ENCODE data around the gene LRRC3C. TPM values are rescaled to one million over a fixed set of nuclear protein-coding genes. Genes with fewer than 3 reads are reported as not detected.
"Not testable (repeated sequence)": the region's sequence is repeated elsewhere in the genome, so short reads cannot be mapped to it uniquely, and the experiment has no call there.

Gene LRRC3C, protein sequence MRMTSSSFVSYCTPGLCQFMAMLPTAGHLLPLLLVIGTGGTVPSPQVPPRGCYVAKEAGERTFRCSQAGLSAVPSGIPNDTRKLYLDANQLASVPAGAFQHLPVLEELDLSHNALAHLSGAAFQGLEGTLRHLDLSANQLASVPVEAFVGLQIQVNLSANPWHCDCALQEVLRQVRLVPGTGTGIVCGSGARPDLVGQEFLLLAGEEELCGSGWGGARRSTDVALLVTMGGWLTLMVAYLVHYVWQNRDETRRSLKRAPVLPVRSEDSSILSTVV
- polyA plus RNA-seq (2012; ENCODE audit: insufficient read depth, insufficient read length, low read depth): not detected

DNA sequence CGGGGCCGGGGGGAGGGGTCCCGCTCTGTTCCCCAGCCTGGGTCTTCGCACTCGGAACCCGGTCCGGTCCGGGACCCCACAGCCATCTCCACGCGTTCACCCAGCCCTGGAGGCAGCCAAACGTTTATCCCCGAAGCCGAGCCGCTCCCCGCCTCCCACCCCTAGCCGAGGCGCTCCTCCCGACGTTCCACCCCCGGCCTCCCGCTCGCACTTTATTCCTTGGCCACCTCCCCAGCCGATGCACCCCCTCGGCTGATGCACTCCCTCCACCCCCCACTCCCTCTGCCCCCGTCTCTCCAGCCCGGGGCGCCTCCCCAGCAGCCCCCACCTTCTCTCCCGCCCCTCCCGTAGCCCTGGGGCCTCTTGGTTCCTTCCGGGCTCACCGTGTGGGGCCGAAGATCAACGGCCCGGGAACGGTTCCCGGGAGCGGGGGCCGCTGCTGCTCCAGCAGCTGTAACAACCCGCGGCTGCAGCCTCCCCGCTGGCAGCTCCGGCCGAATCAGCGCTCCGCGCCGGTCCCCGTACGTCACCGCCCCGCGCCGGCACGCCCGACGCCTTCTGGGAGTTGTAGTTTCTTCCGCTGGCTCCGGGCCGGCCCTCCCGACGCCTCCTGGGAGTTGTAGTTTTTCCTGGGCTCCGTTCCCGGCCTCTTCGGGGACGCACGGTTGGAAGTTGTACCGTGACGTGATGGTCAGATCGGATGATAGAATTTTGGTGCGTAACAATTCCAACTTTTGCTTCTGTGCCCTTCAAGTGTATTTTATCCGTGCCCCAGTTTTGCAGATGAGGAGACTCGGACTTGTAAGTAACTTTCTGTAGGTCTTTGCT lies at the start of gene LRRC3C, which contains the start of gene ORMDL3:
LRRC3C (plus strand) TSS at position 632 of the 828 bp plus-strand sequence. CDS start 13,792 bp downstream, outside the sequence.
ORMDL3 (minus strand) TSS at position 501 of the 828 bp plus-strand sequence. CDS start 3,398 bp downstream, outside the sequence.
- H3K9me3 ChIP-seq: no peaks in the 10 kb centered on the region
- no peaks in the 10 kb centered on the region for H3K27me3 ChIP-seq
- TF ChIP-seq, protein P1, sequence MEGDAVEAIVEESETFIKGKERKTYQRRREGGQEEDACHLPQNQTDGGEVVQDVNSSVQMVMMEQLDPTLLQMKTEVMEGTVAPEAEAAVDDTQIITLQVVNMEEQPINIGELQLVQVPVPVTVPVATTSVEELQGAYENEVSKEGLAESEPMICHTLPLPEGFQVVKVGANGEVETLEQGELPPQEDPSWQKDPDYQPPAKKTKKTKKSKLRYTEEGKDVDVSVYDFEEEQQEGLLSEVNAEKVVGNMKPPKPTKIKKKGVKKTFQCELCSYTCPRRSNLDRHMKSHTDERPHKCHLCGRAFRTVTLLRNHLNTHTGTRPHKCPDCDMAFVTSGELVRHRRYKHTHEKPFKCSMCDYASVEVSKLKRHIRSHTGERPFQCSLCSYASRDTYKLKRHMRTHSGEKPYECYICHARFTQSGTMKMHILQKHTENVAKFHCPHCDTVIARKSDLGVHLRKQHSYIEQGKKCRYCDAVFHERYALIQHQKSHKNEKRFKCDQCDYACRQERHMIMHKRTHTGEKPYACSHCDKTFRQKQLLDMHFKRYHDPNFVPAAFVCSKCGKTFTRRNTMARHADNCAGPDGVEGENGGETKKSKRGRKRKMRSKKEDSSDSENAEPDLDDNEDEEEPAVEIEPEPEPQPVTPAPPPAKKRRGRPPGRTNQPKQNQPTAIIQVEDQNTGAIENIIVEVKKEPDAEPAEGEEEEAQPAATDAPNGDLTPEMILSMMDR (IDR thresholded peaks at IDR 0.05; ENCODE audit: low read depth, low read length): no peak
- H3K36me3 ChIP-seq: peaks cover 16% of the 10 kb centered on the region
- peaks cover 20% of the 10 kb centered on the region for H3K4me1 ChIP-seq
- H3K4me3 ChIP-seq (ENCODE audit: low read depth, low read length): peak within 1 kb of the TSS; percentile 78
- peak; percentile 96 for DNase-seq

DNA sequence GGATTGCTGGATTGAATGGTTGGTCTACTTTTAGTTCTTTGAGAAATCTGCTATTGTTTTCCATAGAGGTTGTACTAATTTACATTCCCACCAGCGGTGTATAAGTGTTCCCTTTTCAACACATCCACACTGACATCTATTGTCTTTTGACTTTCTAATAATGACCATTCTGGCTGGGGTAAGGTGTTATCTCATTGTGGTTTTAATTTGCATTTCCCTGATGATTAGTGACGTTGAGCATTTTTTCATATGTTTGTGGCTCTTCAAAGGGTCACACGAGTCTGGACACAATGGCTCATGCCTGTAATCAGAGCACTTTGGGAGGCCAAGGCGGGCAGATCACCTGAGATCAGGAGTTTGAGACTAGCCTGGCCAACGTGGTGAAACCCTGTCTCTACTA lies 41.4 kb upstream of the LRRC3C start:
- not testable (repeated sequence) for H3K4me3 ChIP-seq (ENCODE audit: low read depth, low read length); H3K4me1 ChIP-seq; H3K9me3 ChIP-seq; DNase-seq; H3K36me3 ChIP-seq
- peaks cover 76% of the 10 kb centered on the region for H3K27me3 ChIP-seq

DNA sequence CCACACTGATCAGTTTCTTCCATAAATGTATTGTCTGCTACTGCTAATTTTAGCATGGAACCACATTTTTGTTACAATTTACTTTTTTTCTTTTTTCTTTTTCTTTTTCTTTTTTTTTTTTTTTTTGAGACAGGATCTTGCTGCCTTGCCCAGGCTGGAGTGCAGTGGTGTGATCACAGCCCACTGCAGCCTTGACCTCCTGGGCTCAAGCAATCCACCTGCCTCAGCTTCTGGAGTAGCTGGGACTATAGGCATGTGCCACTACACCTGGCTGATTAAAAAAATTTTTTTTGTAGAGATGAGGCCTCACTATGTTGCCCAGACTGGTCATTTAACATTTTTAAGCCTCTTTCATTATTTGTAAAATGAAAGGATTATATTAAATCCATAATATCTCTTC lies 40.5 kb upstream of the LRRC3C start:
- no peak for DNase-seq
- Histone ChIP-seq H3K9me3 (no peaks in the 10 kb centered on the region; the same call in 1 of the 2 replicates), H3K4me3 (ENCODE audit: low read depth, low read length) (no peak overlapping the region), H3K4me1 (no peaks in the 10 kb centered on the region), H3K27me3 (peaks cover 79% of the 10 kb centered on the region), H3K36me3 (no peaks in the 10 kb centered on the region)
- TF ChIP-seq, protein P1 (IDR thresholded peaks at IDR 0.05; ENCODE audit: low read depth, low read length): no peak

DNA sequence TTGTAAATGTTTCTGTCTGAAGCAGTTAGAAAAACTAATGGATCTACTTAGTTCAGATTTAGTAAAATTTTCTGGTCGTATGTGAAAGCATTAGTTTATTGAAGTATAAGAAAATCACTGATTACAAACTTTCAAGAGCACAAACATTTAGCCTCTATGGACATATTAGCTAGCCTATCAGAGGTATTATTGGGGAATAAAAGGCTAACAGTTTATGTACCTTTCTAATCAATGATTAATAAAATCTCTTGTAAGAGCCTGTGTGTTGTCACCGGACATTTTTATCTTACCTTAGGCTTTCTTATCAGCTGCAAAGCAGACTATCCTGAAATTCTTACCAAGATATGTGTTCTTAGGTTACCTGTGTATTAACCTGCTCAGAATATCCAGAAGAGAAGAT lies 38.3 kb upstream of the LRRC3C start:
- TF ChIP-seq, protein P1 (IDR thresholded peaks at IDR 0.05; ENCODE audit: low read depth, low read length): no peak
- Histone ChIP-seq H3K4me3 (ENCODE audit: low read depth, low read length) (no peak overlapping the region), H3K4me1 (no peaks in the 10 kb centered on the region), H3K36me3 (no peaks in the 10 kb centered on the region), H3K9me3 (no peaks in the 10 kb centered on the region; the same call in 1 of the 2 replicates), H3K27me3 (peaks cover 86% of the 10 kb centered on the region)
- no peak for DNase-seq

DNA sequence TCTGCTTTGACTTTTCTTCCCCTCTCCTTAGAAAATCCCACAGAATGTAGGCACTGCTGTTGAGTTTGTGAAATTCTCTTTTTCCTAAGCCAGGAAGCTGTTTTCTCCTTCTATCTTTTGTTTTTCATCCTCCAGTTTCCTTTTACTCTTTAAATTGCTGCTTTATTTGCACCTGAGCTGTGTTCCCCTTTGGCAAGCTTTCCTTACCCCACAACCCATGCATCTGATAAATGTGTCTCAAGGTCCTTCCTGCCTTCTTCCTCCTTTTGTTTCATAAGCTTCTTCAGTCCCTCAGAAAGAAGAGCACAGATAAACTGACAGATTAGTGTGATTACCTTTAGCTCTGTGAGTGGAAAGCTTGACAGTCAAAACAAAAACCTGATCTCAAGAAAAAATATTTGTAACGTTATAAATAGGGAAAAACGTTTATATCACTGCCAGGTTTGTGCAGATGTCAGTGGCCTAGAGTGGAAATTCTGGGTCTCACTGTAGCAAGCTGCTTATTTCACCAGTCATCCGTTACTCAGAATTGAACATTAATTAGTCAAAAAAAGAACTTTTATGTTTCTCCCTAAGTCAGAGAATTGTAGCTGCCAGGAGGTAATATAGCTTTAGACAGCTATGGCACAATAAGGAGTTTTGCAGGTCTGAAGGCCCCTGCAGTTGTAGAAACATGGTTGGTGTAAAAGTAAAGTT lies 32.7 kb upstream of the LRRC3C start:
- Histone ChIP-seq H3K4me1 (no peaks in the 10 kb centered on the region), H3K36me3 (no peaks in the 10 kb centered on the region)

DNA sequence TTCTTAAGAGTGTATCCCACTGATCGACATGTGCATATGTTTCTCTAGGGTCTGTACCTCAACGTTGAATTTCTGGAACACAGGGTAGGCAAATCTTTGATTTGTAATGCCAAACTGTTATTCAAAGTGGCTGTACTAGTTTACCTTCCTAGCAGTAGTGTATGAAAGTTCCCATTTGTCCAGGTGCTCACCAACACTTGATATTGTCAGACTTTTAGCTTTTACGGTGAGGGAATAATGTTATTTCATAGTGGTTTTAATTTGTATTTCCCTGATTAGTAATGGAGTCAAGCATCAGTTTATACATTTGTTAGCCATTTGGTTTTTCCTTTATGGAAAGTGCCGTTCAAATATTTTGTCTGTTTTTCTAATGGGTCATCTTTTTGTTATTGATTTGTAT lies 29.4 kb upstream of the LRRC3C start:
- no peaks in the 10 kb centered on the region for H3K36me3 ChIP-seq
- no peak for DNase-seq
- peaks cover 66% of the 10 kb centered on the region for H3K27me3 ChIP-seq
- H3K4me1 ChIP-seq: no peaks in the 10 kb centered on the region
- TF ChIP-seq, protein P1 (IDR thresholded peaks at IDR 0.05; ENCODE audit: low read depth, low read length): no peak
- H3K9me3 ChIP-seq: no peaks in the 10 kb centered on the region
- H3K4me3 ChIP-seq (ENCODE audit: low read depth, low read length): no peak overlapping the region

More for the DNA sequence above, 32.7 kb upstream of the LRRC3C start:
- DNase-seq: no peak
- TF ChIP-seq, protein P1 (IDR thresholded peaks at IDR 0.05; ENCODE audit: low read depth, low read length): no peak
- no peak overlapping the region for H3K4me3 ChIP-seq (ENCODE audit: low read depth, low read length)
- no peaks in the 10 kb centered on the region; the same call in 1 of the 2 replicates for H3K9me3 ChIP-seq
- H3K27me3 ChIP-seq: peaks cover 87% of the 10 kb centered on the region
